Measurements from ENCODE around the gene LIPJ.

DNA sequence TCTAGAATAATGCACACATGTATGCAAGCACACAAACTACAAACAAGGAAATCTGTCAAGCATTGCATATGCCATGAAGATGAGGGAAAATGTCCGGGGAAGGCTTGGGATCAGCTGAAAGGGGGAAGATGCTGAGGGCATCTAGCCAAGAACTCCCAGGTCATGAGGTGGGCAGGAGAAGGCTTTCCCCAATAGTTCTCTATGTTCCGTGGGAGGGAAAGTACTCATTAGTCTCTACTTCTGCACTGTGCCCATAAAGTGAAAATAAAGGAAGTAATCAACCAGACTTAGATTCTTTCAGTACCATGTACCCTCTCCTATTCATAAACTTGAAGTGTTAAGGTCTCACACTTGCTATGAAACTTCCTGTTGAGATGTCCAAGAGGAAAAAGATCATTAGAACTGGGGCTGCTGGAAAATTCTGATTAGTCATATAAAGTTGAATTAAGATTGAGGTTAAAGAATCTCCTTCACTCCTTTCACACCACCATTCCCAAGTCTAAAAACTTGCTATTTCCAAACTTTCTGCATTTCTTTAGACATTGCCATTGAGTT lies 60.6 kb downstream of the LIPJ start:
- TF ChIP-seq, protein P1, sequence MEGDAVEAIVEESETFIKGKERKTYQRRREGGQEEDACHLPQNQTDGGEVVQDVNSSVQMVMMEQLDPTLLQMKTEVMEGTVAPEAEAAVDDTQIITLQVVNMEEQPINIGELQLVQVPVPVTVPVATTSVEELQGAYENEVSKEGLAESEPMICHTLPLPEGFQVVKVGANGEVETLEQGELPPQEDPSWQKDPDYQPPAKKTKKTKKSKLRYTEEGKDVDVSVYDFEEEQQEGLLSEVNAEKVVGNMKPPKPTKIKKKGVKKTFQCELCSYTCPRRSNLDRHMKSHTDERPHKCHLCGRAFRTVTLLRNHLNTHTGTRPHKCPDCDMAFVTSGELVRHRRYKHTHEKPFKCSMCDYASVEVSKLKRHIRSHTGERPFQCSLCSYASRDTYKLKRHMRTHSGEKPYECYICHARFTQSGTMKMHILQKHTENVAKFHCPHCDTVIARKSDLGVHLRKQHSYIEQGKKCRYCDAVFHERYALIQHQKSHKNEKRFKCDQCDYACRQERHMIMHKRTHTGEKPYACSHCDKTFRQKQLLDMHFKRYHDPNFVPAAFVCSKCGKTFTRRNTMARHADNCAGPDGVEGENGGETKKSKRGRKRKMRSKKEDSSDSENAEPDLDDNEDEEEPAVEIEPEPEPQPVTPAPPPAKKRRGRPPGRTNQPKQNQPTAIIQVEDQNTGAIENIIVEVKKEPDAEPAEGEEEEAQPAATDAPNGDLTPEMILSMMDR (IDR thresholded peaks at IDR 0.05) = no peak
- TF ChIP-seq POLR2A (IDR thresholded peaks at IDR 0.05) = no peak

Data from thyroid gland (tissue), 4 donors.